GM12892 (cell line): Measurements from ENCODE around the gene NFKBIA.

Source experiments
- POLR2A ChIP-seq: IDR thresholded peaks from 2 replicates; pipeline ENCODE4 v1.6.1; 2011; ENCODE audit warnings: low read depth, low read length, control low read depth
- TAF1 ChIP-seq: IDR thresholded peaks from 2 replicates; pipeline ENCODE4 v1.6.1; 2011; ENCODE audit warnings: low read depth, mild to moderate bottlenecking, control low read depth, low read length, borderline replicate concordance

DNA sequence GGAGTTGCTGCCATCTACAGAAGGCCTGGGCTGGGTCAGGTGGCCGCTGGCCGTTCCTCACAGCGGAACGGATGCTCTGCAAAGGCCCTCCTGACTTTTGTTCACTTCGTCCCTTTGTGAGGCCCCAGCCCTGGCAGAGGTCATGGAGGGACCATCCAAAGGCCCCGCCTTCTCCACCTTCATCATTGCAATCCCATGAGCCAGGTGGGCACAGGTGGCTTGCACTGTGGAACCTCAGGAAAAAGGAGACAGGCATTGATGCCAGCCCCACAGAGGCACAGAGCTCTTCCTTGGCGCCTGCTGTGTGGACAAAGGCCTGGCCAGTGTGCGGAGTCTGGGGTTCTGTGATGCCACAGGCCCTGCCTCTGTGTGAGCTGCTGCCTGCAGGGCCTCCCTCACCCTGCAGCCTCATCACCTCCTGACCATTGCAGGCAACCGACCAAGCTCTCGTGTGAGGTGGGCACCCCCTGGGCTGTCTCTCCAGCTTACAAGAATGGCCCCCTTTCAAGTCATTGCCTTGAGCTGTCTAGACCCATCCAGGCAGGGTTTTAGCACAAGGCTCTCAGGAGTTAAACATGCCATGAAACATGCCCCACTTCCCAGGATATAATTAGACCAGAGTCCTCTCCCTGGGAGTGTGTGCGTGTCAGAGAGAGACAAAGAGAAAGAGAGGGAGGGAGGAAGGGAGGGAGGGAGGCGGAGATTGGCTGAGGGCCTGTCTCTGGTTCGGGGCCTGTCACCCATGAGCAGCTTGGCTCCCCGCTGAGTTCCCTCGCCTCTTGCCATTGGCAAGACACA, 19.3 kb downstream of the NFKBIA start:
- TF ChIP-seq TAF1, result no peak
- no peak for TF ChIP-seq POLR2A
